Central memory CD8-positive, alpha-beta T cell (primary cell): ENCODE measurements around the gene TMEM204.
A peak's percentile ranks its signal among the peaks of the same experiment; 100 is the strongest.

ENCODE experiments used
- ATAC-seq: fragments of 150-1000 bp; cut with Tn5 transposase; replicated peaks from 2 replicates; pipeline ENCODE4 v1.10.0; 2022; ENCODE audit warnings: mild to moderate bottlenecking, moderate FRiP score, moderate number of reproducible peaks; ENCODE audit not compliant: poor library complexity, severe bottlenecking; ENCODE audit errors: extremely low read depth
- DNase-seq, 2 donors: peaks; one replicate each; pipeline ENCODE4 v3.0.0; 2021; ENCODE audit warnings: low spot score in 2 of 2
- H3K27ac Mint-ChIP-seq: one replicate; pipeline ENCODE4 v1.8.0; 2022; ENCODE audit warnings: low read depth, mild to moderate bottlenecking, moderate library complexity, mixed read lengths
- H3K27me3 Mint-ChIP-seq: one replicate; pipeline ENCODE4 v1.8.0; 2022; ENCODE audit warnings: mixed read lengths
- H3K36me3 Mint-ChIP-seq: one replicate; pipeline ENCODE4 v1.8.0; 2022; ENCODE audit warnings: mild to moderate bottlenecking, moderate library complexity, mixed read lengths; ENCODE audit not compliant: insufficient read depth
- H3K4me1 Mint-ChIP-seq: one replicate; pipeline ENCODE4 v1.8.0; 2022; ENCODE audit warnings: mixed read lengths
- H3K4me3 Mint-ChIP-seq: one replicate; pipeline ENCODE4 v1.8.0; 2022; ENCODE audit warnings: mild to moderate bottlenecking, moderate library complexity, mixed read lengths
- H3K9me3 Mint-ChIP-seq: one replicate; pipeline ENCODE4 v1.8.0; 2022; ENCODE audit warnings: mixed read lengths

Gene TMEM204

DNA sequence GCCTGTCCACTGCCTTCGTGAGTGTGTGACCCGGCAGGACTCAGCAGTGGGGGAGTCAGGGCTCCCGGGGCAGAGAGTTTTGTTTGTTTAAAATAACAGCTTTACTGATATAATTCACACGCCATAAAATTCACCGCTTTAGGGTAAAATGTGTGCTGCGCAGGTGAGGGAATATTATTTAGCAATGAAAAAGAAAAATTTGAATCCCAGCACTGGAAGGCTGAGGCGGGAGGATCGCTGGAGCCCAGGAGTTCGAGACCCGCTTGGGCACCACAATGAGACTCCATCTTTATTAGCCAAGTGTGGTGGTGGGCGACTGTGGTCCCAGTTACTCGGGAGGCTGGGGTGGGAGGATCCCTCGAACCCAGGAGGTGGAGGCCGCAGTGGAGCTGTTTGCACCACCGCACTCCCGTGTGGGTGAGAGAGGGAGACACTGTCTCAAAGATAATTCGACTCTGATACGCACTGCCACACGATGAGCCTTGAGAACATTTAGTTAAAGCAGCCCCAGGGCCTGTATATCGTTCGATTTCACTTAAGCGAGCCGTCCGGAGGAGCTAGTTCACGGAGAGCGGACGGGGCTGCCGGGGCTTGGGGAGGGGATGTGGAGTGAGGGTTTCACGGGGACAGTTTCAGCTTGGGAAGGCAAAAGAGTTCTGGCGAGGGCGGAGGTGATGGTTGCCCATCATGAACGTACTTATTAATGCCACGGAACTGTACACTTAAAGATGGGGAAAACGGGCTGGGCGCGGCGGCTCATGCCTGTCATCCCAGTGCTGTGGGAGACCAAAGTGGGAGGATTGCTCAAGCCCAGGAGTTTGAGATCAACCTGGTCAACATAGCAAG is 30.1 kb upstream of the TMEM204 start:
- H3K36me3 Mint-ChIP-seq = peaks cover 17% of the 10 kb centered on the region
- DNase-seq (no peak), ATAC-seq (no peak)
- H3K27ac Mint-ChIP-seq = no peak overlapping the region
- no peaks in the 10 kb centered on the region for H3K9me3 Mint-ChIP-seq
- no peaks in the 10 kb centered on the region for H3K27me3 Mint-ChIP-seq
- no peak overlapping the region for H3K4me3 Mint-ChIP-seq
- H3K4me1 Mint-ChIP-seq = no peaks in the 10 kb centered on the region

DNA sequence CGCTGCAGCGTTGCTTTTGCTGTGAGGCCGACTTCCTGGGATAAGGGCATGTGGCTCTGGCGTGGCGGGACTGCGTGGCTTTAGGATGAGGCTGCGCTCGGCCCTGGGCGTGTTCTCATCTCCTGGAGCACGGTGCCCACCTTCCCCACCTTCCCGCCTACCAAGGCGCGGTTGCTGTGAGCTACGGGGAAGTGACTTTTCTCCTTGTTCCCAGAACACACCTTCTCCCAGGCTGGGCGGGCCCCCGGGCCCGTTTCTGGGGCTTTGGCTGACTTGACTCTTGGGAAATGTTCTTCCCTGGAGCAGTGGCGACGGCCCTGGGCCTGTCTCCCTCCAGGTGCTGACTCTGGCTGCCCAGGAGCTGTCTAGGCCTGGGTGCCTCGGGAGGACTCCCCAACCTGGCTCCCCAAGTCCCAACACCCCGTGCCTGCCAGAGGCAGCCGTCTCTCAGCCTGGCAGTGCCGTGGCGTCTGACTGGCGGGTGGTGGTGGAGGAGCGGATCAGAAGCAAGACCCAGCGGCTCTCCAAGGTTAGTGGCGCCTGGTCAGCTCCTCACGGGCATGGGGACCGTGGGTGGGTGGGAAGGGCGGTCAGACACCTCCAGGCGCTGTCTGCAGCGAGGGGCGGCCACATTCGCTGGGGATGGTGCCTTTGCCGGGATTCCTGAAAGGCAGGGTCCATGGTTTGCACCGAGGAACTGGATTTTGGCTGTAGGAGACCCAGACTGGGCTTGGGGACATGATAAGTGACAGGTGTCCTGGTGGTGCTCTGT is 28.2 kb upstream of the TMEM204 start:
- Mint-ChIP-seq H3K9me3 (no peaks in the 10 kb centered on the region), H3K36me3 (peaks cover 10% of the 10 kb centered on the region), H3K27ac (peak overlapping the region; percentile 32), H3K4me1 (no peaks in the 10 kb centered on the region), H3K4me3 (no peak overlapping the region), H3K27me3 (no peaks in the 10 kb centered on the region)
- ATAC-seq (no peak), DNase-seq (no peak)

DNA sequence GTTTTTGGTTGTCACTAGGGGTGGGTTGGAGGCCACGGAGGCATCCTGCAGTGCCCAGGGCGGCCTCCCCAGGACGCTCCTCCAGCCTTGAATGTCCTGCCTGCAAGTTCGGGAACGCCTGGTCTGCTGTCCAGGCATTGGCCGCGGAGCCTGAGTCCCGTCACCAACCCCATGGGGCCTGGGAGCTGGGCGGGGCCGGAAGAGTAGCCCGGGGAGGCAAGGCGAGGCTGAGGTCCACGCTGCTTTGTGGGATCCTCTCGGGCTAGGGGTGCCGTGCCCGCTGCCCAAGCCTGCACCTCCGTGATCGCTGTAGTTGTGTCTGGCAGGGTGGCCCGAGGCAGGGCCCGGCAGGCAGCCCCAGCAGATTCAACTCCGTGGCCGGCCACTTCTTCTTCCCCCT is 27.6 kb upstream of the TMEM204 start:
- peak overlapping the region; percentile 32 for H3K27ac Mint-ChIP-seq
- H3K27me3 Mint-ChIP-seq = no peaks in the 10 kb centered on the region

DNA sequence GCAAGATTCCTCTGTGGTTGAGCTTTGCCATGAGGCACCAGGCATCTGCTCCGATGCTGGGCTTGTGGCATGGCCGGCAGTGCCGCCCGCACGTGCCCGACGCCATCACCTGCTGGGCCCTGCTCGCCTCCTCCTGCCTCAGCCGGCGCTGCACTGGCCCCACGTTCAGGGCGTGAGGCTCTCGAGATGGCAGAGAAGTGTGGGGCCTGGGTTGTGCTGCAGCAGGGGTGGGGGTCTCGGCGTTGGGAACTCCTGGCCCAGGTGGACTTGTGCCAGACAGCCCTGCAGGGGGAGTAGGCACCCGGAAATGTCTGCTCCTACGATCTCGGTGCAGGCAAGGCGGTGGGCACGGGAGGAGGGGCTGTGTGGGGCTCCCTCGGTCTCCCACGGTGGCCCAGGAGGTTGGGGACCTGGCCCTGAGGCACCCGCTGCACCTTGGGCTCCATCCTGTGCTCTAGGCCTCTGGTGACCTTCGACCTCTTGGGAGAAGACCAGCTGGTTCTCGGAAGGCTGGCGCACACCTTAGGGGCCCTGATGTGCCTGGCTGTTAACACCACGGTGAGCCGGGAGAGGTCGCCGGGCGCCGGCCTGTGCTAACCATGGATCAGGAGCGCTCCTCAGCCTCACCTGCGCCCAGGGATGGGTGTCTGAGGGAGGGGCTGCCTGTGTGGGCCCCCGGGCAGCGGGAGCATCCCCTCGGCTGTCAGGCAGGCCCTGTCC is 26.8 kb upstream of the TMEM204 start:
- H3K9me3 Mint-ChIP-seq = no peaks in the 10 kb centered on the region
- DNase-seq (no peak), ATAC-seq (no peak)
- no peak overlapping the region for H3K27ac Mint-ChIP-seq
- H3K27me3 Mint-ChIP-seq = no peaks in the 10 kb centered on the region
- H3K4me3 Mint-ChIP-seq = no peak overlapping the region
- peaks cover 8% of the 10 kb centered on the region for H3K36me3 Mint-ChIP-seq
- no peaks in the 10 kb centered on the region for H3K4me1 Mint-ChIP-seq

More for the DNA sequence above, 27.6 kb upstream of the TMEM204 start:
- DNase-seq (no peak), ATAC-seq (no peak)
- Mint-ChIP-seq H3K36me3 (peaks cover 10% of the 10 kb centered on the region), H3K9me3 (no peaks in the 10 kb centered on the region), H3K4me1 (no peaks in the 10 kb centered on the region), H3K4me3 (no peak overlapping the region)

DNA sequence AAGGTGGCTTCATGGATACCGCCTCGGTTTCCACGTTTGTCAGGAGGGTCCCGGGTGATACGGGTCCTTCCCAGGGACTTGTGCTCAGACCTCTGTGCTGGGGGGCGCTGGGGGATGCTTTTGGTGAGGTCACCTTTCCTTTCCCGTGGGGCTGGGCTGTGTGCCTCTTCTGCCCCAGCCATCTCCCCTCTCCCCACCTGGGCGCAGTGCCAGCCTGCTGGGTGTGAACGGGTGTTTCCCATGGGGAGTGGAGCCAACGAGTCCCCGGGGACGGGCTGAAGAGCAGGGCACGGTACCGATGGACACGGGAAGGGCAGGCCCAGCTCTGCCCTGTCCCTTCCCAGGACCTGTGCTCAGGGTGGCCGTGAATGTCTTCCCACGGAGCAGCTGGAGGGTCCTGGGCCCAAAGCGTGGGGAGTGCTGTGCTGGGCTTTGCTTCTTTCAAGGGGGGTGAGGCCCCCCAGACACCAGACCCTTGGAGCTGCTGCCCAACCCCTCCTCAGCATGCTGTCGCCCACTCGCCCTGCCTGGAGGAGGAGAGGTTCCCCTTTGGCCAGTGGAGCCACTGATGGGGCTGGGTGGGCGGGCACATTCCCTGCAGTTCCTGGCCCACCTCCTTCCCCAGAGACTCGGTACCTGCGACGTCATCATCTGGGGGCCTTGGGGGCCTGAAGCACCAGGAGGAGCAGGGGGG is 24.8 kb upstream of the TMEM204 start:
- H3K4me3 Mint-ChIP-seq = no peak overlapping the region
- H3K9me3 Mint-ChIP-seq = no peaks in the 10 kb centered on the region
- no peaks in the 10 kb centered on the region for H3K27me3 Mint-ChIP-seq
- no peak for ATAC-seq
- no peak overlapping the region for H3K27ac Mint-ChIP-seq
- H3K36me3 Mint-ChIP-seq = peaks cover 7% of the 10 kb centered on the region
- DNase-seq = no peak
- H3K4me1 Mint-ChIP-seq = no peaks in the 10 kb centered on the region

DNA sequence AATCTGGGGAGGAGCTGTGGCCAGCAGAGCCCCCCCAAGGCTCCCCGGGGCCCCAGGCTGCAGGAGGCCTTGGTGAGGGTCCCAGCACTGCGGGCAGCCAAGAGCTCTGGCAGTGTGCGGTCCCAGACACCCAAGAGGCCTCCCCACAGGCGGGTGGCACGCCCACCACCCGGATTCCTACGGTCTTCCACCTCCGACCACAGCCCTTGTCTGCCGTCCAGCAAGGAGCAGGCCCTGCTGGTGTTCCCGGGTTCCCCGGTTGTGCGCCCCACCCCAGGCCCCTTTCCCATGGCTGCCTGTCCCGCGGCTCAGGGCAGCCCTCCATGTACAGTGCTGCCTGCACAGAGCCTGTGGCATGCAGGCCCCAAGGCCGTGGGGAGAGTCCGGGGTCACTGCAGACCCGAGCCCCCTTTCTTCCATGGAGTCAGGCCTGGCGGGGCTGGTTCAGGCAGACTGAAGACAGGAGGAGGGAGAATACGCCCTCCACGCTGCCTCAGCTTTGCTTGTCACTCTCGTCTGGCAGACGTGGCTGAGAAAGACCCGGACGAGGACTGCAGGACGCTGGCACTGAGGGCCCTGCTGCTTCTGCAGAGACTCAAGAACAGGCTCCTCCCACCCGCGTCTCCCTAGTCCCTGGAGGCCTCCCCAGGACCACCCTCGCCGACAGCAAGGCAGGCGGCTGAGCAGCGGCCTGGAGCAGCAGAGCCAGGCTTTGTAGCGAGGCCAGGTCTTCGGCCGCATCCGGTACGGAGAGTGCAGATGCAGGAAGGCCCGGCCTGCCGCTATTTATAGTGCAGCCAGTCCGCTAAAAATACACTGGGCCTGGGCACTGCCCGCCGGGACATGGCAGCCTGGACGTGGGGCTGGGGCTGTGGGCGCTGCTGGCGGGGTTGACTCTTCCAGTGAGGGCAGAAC is 23.9 kb upstream of the TMEM204 start:
- no peak overlapping the region for H3K27ac Mint-ChIP-seq
- H3K9me3 Mint-ChIP-seq = no peaks in the 10 kb centered on the region
- H3K4me1 Mint-ChIP-seq = no peaks in the 10 kb centered on the region
- H3K36me3 Mint-ChIP-seq = peaks cover 6% of the 10 kb centered on the region
- DNase-seq = no peak
- no peaks in the 10 kb centered on the region for H3K27me3 Mint-ChIP-seq
- H3K4me3 Mint-ChIP-seq = no peak overlapping the region
- ATAC-seq = no peak

DNA sequence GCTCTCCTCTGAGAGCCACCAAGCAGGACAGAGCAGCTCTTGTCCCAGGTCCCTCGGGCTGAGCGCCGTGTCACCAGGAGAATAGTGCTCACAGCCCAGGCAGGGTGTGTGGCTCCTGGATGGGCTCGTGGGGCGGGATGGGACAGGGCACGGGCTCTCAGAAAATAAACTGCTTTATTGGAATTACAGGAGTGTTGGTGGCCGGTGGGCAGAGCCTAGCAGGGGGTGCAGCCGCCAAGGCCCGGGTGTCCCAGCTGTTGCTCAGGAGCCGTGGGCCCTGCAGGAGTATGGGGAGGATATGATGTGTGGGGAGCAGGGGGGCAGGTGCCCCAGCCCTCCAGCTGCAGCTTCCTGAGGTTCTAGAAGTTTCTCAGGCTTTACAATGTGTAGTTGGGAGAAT is 23.2 kb upstream of the TMEM204 start:
- Mint-ChIP-seq H3K36me3 (peaks cover 6% of the 10 kb centered on the region), H3K27me3 (no peaks in the 10 kb centered on the region), H3K27ac (no peak overlapping the region), H3K9me3 (no peaks in the 10 kb centered on the region), H3K4me1 (no peaks in the 10 kb centered on the region), H3K4me3 (no peak overlapping the region)
- DNase-seq = no peak
- ATAC-seq = no peak

DNA sequence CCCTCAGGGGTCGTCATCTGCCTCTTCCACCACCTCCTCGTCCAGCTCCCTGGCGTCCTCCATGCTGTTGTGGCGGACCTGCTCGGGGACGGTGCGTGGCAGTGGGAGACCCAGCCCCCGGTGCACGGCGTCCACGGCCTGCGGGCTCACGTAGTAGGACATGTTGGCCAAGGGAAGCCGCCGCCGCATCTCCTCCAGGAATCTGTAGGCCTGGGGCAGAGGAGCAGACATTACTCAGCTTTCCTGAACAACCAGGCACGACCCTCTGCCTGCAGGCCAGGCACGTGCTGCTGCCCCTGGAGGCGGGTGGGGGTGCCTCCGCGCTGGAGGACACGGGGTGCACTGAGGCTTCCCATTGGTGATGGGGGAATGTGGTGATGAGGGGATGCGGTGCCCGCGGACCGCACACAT is 22.5 kb upstream of the TMEM204 start:
- Mint-ChIP-seq H3K27ac (no peak overlapping the region), H3K27me3 (no peaks in the 10 kb centered on the region)
- no peak for ATAC-seq

DNA sequence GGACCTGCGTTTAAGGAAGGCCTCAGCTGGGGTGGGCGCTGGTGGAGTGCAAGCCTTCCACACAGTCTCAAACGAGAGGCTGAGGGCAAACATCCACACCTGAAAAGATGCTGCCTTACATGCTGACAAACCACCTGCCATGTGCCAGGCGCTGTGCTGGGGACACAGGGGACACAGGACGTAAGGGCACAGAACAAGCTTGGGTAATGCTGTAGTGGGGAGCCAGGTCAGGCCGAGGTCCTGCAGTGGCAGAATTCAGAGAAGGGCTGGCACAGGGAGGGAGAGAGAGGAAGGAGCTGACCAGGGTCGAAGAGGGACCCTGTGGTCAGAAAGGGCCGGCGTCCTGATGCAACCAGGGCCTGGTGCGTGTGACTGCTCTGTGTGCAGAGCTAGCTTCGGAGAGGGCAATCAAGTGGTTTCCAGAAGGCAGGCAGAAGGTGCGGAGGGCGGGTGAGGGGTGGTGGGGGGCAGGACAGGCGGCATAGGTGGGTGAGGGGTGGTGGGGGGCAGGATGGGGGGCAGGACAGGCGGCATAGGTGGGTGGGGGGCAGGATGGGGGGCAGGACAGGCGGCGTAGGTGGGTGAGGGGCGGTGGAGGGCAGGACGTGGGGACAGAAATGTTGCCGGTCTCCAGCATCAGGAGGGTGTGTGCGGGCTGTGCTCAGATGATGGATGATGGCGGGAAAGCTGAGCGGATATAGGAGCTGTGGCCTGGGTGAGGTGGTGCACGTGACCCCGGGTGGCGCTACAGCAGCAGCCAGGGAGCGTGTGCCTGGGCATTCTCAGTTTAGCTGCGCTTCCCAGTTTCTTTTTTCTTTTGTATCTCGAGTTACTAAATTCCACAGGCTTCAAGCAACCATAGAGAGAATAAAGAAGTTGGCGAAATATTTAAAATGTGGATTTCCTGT is 21.6 kb upstream of the TMEM204 start:
- ATAC-seq (no peak), DNase-seq (no peak)
- no peaks in the 10 kb centered on the region for H3K27me3 Mint-ChIP-seq
- peak overlapping the region; percentile 69 for H3K27ac Mint-ChIP-seq
- H3K4me3 Mint-ChIP-seq = no peak overlapping the region
- peaks cover 4% of the 10 kb centered on the region for H3K36me3 Mint-ChIP-seq
- no peaks in the 10 kb centered on the region for H3K9me3 Mint-ChIP-seq
- H3K4me1 Mint-ChIP-seq = no peaks in the 10 kb centered on the region

More for the DNA sequence above, 22.5 kb upstream of the TMEM204 start:
- H3K4me1 Mint-ChIP-seq = no peaks in the 10 kb centered on the region
- H3K9me3 Mint-ChIP-seq = no peaks in the 10 kb centered on the region
- DNase-seq = no peak
- peaks cover 4% of the 10 kb centered on the region for H3K36me3 Mint-ChIP-seq
- H3K4me3 Mint-ChIP-seq = no peak overlapping the region

DNA sequence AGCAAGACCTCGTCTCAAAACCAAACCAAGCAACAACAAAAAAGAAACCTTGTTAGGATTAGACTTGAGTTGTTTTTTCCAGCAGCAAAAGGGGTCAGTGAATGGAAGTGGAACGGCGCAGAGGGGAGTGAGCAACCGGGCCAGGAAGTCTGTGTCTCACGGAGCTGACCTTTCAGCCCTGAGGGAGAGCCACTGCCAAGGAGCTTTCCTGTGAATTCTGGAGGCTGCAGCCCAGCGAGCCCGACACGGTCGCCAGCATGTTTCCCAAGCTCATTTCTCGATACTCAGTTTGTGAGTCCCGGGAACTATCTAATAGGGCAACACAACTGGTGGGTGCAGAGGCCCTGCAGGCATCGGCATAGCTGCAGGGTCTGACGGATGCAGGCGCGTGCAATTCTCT is 20.7 kb upstream of the TMEM204 start:
- peaks cover 2% of the 10 kb centered on the region for H3K36me3 Mint-ChIP-seq
- no peaks in the 10 kb centered on the region for H3K4me1 Mint-ChIP-seq
- ATAC-seq (no peak), DNase-seq (no peak)
- H3K4me3 Mint-ChIP-seq = no peak overlapping the region
- no peaks in the 10 kb centered on the region for H3K27me3 Mint-ChIP-seq
- H3K27ac Mint-ChIP-seq = peak overlapping the region; percentile 69
- no peaks in the 10 kb centered on the region for H3K9me3 Mint-ChIP-seq

DNA sequence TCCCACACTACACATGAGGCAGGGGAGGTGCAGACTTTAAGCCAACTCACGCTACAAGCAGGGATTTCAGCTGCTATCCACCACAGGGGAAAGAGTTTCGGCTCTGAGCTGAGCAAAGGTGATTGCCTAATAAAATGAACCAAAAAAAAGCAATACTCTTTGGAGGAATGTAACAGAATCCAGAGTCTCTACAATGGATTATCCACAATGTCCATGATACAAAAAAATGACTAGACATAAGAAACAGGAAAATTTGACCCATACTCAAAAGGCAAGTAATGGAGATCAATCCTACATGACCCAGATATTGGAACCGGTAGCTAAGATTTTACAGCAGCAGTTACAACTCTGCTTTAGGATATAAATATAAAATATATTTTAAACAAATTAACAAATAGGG is 19.0 kb upstream of the TMEM204 start:
- no peak overlapping the region for H3K27ac Mint-ChIP-seq
- no peaks in the 10 kb centered on the region for H3K36me3 Mint-ChIP-seq
- DNase-seq (no peak), ATAC-seq (no peak)
- H3K27me3 Mint-ChIP-seq = no peaks in the 10 kb centered on the region
- H3K9me3 Mint-ChIP-seq = no peaks in the 10 kb centered on the region
- no peak overlapping the region for H3K4me3 Mint-ChIP-seq
- H3K4me1 Mint-ChIP-seq = no peaks in the 10 kb centered on the region
